Central memory CD8-positive, alpha-beta T cell (primary cell): ENCODE results near the gene CD68.

ENCODE experiments used
- ATAC-seq: fragments of 150-1000 bp; cut with Tn5 transposase; replicated peaks from 2 replicates; pipeline ENCODE4 v1.10.0; 2022; ENCODE audit warnings: mild to moderate bottlenecking, moderate FRiP score, moderate number of reproducible peaks; ENCODE audit not compliant: poor library complexity, severe bottlenecking; ENCODE audit errors: extremely low read depth
- DNase-seq, 2 donors: peaks; one replicate each; pipeline ENCODE4 v3.0.0; 2021; ENCODE audit warnings: low spot score in 2 of 2
- H3K27ac Mint-ChIP-seq: one replicate; pipeline ENCODE4 v1.8.0; 2022; ENCODE audit warnings: low read depth, mild to moderate bottlenecking, moderate library complexity, mixed read lengths
- H3K27me3 Mint-ChIP-seq: one replicate; pipeline ENCODE4 v1.8.0; 2022; ENCODE audit warnings: mixed read lengths
- H3K36me3 Mint-ChIP-seq: one replicate; pipeline ENCODE4 v1.8.0; 2022; ENCODE audit warnings: mild to moderate bottlenecking, moderate library complexity, mixed read lengths; ENCODE audit not compliant: insufficient read depth
- H3K4me1 Mint-ChIP-seq: one replicate; pipeline ENCODE4 v1.8.0; 2022; ENCODE audit warnings: mixed read lengths
- H3K4me3 Mint-ChIP-seq: one replicate; pipeline ENCODE4 v1.8.0; 2022; ENCODE audit warnings: mild to moderate bottlenecking, moderate library complexity, mixed read lengths
- H3K9me3 Mint-ChIP-seq: one replicate; pipeline ENCODE4 v1.8.0; 2022; ENCODE audit warnings: mixed read lengths

CD68 gene

GRCh38 chr17:7577327-7578199, 1.9 kb upstream of the CD68 start:
- ATAC-seq (no peak), DNase-seq (no peak)
- no peaks in the 10 kb centered on the region for H3K27me3 Mint-ChIP-seq
- H3K4me3 Mint-ChIP-seq: peak overlapping the region; percentile 29
- H3K27ac Mint-ChIP-seq: no peak overlapping the region
- peaks cover 58% of the 10 kb centered on the region for H3K4me1 Mint-ChIP-seq
- H3K9me3 Mint-ChIP-seq: no peaks in the 10 kb centered on the region
- peaks cover 82% of the 10 kb centered on the region for H3K36me3 Mint-ChIP-seq

- peak overlapping the region; percentile 77 for H3K27ac Mint-ChIP-seq
- H3K4me1 Mint-ChIP-seq: peaks cover 59% of the 10 kb centered on the region
- peaks cover 66% of the 10 kb centered on the region for H3K36me3 Mint-ChIP-seq
- no peaks in the 10 kb centered on the region for H3K27me3 Mint-ChIP-seq
- no peak overlapping the region for H3K4me3 Mint-ChIP-seq
- H3K9me3 Mint-ChIP-seq: no peaks in the 10 kb centered on the region
- no peak for ATAC-seq
- no peak for DNase-seq
These were observed 581 bp downstream of the CD68 start for GRCh38 chr17:7579834-7580603.

GRCh38 chr17:7580604-7581575, 1.5 kb downstream of the CD68 start:
- H3K4me1 Mint-ChIP-seq: peaks cover 60% of the 10 kb centered on the region
- ATAC-seq (no peak), DNase-seq (no peak)
- H3K36me3 Mint-ChIP-seq: peaks cover 59% of the 10 kb centered on the region
- H3K9me3 Mint-ChIP-seq: no peaks in the 10 kb centered on the region
- no peak overlapping the region for H3K4me3 Mint-ChIP-seq
- peak overlapping the region; percentile 77 for H3K27ac Mint-ChIP-seq
- no peaks in the 10 kb centered on the region for H3K27me3 Mint-ChIP-seq

- Mint-ChIP-seq H3K9me3 (no peaks in the 10 kb centered on the region), H3K27me3 (no peaks in the 10 kb centered on the region), H3K27ac (peak overlapping the region; percentile 91), H3K4me1 (peaks cover 57% of the 10 kb centered on the region), H3K4me3 (peak overlapping the region; percentile 89), H3K36me3 (peaks cover 46% of the 10 kb centered on the region)
- DNase-seq (no peak), ATAC-seq (no peak)
These were observed 3.2 kb downstream of the CD68 start for GRCh38 chr17:7582396-7583252.

- Mint-ChIP-seq H3K4me1 (peaks cover 57% of the 10 kb centered on the region), H3K27me3 (no peaks in the 10 kb centered on the region), H3K27ac (peak within 1 kb of the TSS; percentile 91), H3K36me3 (peaks cover 38% of the 10 kb centered on the region), H3K9me3 (no peaks in the 10 kb centered on the region), H3K4me3 (peak within 1 kb of the TSS; percentile 89)
- peak; percentile 91 for ATAC-seq
- DNase-seq: peak; percentile 90 to 95
These were observed 4.0 kb downstream of the CD68 start, which contains the start of gene MPDU1 for GRCh38 chr17:7583253-7584109. Gene MPDU1 (plus strand): TSS chr17:7583852. CDS start chr17:7583863, 11 bp downstream.

GRCh38 chr17:7586673-7587419, 7.4 kb downstream of the CD68 start:
- ATAC-seq (no peak), DNase-seq (no peak)
- no peak overlapping the region for H3K4me3 Mint-ChIP-seq
- H3K36me3 Mint-ChIP-seq: peaks cover 21% of the 10 kb centered on the region
- no peaks in the 10 kb centered on the region for H3K27me3 Mint-ChIP-seq
- peaks cover 32% of the 10 kb centered on the region for H3K4me1 Mint-ChIP-seq
- H3K9me3 Mint-ChIP-seq: no peaks in the 10 kb centered on the region
- H3K27ac Mint-ChIP-seq: peak overlapping the region; percentile 74

- peaks cover 26% of the 10 kb centered on the region for H3K4me1 Mint-ChIP-seq
- DNase-seq (no peak), ATAC-seq (no peak)
- H3K4me3 Mint-ChIP-seq: no peak overlapping the region
- peak overlapping the region; percentile 74 for H3K27ac Mint-ChIP-seq
- H3K27me3 Mint-ChIP-seq: no peaks in the 10 kb centered on the region
- peaks cover 22% of the 10 kb centered on the region for H3K36me3 Mint-ChIP-seq
- H3K9me3 Mint-ChIP-seq: no peaks in the 10 kb centered on the region
These were observed 8.1 kb downstream of the CD68 start for GRCh38 chr17:7587420-7588151.

GRCh38 chr17:7588553-7589203, 9.2 kb downstream of the CD68 start:
- Mint-ChIP-seq H3K27me3 (no peaks in the 10 kb centered on the region), H3K36me3 (peaks cover 28% of the 10 kb centered on the region)
- ATAC-seq: no peak

GRCh38 chr17:7589204-7589868, 9.9 kb downstream of the CD68 start:
- Mint-ChIP-seq H3K27me3 (no peaks in the 10 kb centered on the region), H3K27ac (no peak overlapping the region), H3K4me1 (peaks cover 15% of the 10 kb centered on the region), H3K36me3 (peaks cover 29% of the 10 kb centered on the region), H3K9me3 (no peaks in the 10 kb centered on the region), H3K4me3 (no peak overlapping the region)
- ATAC-seq: peak; percentile 60
- DNase-seq: peak in 1 of 2 donors; percentile 48

More at GRCh38 chr17:7588553-7589203, 9.2 kb downstream of the CD68 start:
- peaks cover 22% of the 10 kb centered on the region for H3K4me1 Mint-ChIP-seq
- no peaks in the 10 kb centered on the region for H3K9me3 Mint-ChIP-seq
- DNase-seq: no peak
- no peak overlapping the region for H3K4me3 Mint-ChIP-seq
- H3K27ac Mint-ChIP-seq: no peak overlapping the region
